ENCODE measurements around the gene HIPK4. TPM values are rescaled to one million over a fixed set of nuclear protein-coding genes. Genes with fewer than 3 reads are reported as not detected.

Gene HIPK4
- total RNA-seq, 1 experiment from 2014 or later, result 0.31 TPM

GRCh38 chr19:40414542-40415535 lies 24.9 kb upstream of the HIPK4 start:
- no peak for DNase-seq (ENCODE audit: low spot score)
- Mint-ChIP-seq H3K27me3 (ENCODE audit: low read depth) (no peaks in the 10 kb centered on the region; the same call in 1 of the 2 replicates), H3K27ac (peak overlapping the region; percentile 72), H3K4me1 (peaks cover 39% of the 10 kb centered on the region), H3K9me3 (no peaks in the 10 kb centered on the region), H3K4me3 (no peak overlapping the region), H3K36me3 (no peaks in the 10 kb centered on the region)
- TF ChIP-seq SMAD4 (CRISPR knock-in tag; IDR thresholded peaks at IDR 0.05), result no peak
- TF ChIP-seq ZNF281 (CRISPR knock-in tag; IDR thresholded peaks at IDR 0.05), result no peak
- no peak for TF ChIP-seq JAZF1 (CRISPR knock-in tag; IDR thresholded peaks at IDR 0.05)
- no peak for TF ChIP-seq PRRX2 (CRISPR knock-in tag; IDR thresholded peaks at IDR 0.05)
- TF ChIP-seq AR (CRISPR knock-in tag; IDR thresholded peaks at IDR 0.05), result no peak
- no peak for TF ChIP-seq STAT6 (CRISPR knock-in tag; conservative IDR thresholded peaks at IDR 0.05; ENCODE audit: low read depth)
- TF ChIP-seq RELA (CRISPR knock-in tag; IDR thresholded peaks at IDR 0.05; ENCODE audit: borderline replicate concordance), result no peak
- TF ChIP-seq ZNF263 (CRISPR knock-in tag; IDR thresholded peaks at IDR 0.05; ENCODE audit: low read depth), result no peak
- no peak for TF ChIP-seq ETV6 (CRISPR knock-in tag; IDR thresholded peaks at IDR 0.05)
- no peak for TF ChIP-seq AFF4 (CRISPR knock-in tag; IDR thresholded peaks at IDR 0.05; ENCODE audit: borderline replicate concordance)
- no peak for TF ChIP-seq ZNF232 (CRISPR knock-in tag; IDR thresholded peaks at IDR 0.05)
- TF ChIP-seq MYBL2 (CRISPR knock-in tag; IDR thresholded peaks at IDR 0.05), result no peak
- no peak for ATAC-seq
- ChIA-PET CTCF (interaction anchor here (0.9 to 1.8 kb wide), 3 partner anchors 16 to 28 kb away, joined by 3 to 6 read pairs (median 4); partner anchors contain the start of gene SERTAD3), POLR2A (interaction anchor here (1.7 to 2.2 kb wide), 2 partner anchors 10 to 28 kb away, joined by 6 to 11 read pairs; no protein-coding TSS in a partner anchor)

Measured in WTC11 (cell line).